Gastrocnemius medialis (tissue), 4 donors: ENCODE results near the gene VN1R5.

ENCODE experiments used
- POLR2A ChIP-seq, 2 donors: fragments of 450-650 bp; IDR thresholded peaks; one replicate each; pipeline ENCODE4 v1.6.1; 2017; ENCODE audit warnings: antibody characterized with exemption in 2 of 2, mild to moderate bottlenecking in 2 of 2, moderate library complexity in 2 of 2
- TF ChIP-seq, protein P1 (sequence below), 5 experiments: fragments of 450-650 bp in 3 of 5; fragments of 200-600 bp in 2 of 5; sonication (generic) in 2 of 5; IDR thresholded peaks in 4 of 5; conservative IDR thresholded peaks in 1 of 5; 1 replicate in 4 of 5; 2 replicates in 1 of 5; pipeline ENCODE4 v1.5.1; 2016 to 2019; ENCODE audit warnings: antibody characterized with exemption in 5 of 5, mild to moderate bottlenecking in 3 of 5, moderate library complexity in 3 of 5

DNA sequence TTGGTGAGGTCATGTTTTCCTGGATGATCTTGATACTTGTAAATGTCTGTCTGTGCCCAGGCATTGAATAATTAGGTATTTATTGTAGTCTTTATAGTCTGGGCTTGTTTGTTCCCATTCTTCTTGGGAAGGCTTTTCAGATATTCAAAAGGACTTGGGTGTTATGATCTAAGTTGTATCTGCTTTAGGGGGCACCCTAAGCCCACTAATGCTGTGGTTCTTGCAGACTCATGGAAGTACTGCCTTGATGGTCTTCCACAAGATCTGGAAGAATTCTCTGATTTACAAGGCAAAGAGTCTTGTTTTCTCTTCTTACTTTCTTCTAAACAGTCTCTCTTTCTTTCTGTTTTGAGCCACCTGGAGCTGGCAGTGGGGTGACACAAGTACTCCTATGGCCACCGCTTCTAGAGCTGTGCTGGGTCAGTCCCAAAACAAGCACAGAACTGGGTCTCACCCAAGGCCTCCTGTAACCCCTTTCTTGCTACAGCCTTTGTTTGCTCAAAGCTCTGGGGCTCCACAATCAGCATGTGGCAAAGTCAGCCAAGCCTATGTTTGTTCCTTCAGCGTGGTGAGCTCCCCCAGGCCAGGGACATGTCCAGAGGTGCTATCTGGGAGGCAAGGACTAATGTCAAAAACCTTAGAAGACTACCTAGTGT is 12.6 kb downstream of the VN1R5 start:
- TF ChIP-seq, protein P1, sequence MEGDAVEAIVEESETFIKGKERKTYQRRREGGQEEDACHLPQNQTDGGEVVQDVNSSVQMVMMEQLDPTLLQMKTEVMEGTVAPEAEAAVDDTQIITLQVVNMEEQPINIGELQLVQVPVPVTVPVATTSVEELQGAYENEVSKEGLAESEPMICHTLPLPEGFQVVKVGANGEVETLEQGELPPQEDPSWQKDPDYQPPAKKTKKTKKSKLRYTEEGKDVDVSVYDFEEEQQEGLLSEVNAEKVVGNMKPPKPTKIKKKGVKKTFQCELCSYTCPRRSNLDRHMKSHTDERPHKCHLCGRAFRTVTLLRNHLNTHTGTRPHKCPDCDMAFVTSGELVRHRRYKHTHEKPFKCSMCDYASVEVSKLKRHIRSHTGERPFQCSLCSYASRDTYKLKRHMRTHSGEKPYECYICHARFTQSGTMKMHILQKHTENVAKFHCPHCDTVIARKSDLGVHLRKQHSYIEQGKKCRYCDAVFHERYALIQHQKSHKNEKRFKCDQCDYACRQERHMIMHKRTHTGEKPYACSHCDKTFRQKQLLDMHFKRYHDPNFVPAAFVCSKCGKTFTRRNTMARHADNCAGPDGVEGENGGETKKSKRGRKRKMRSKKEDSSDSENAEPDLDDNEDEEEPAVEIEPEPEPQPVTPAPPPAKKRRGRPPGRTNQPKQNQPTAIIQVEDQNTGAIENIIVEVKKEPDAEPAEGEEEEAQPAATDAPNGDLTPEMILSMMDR (IDR thresholded peaks at IDR 0.05 in 4 of 5, conservative IDR thresholded peaks at IDR 0.05 in 1 of 5) = no peak
- no peak for TF ChIP-seq POLR2A (IDR thresholded peaks at IDR 0.05)
